ENCODE results near the gene ZC3H11A. TPM values are rescaled to one million over a fixed set of nuclear protein-coding genes. Genes with fewer than 3 reads are reported as not detected.

Gene ZC3H11A
- total and polyA plus RNA-seq, 2 of the 13 experiments (the other 11 are each of a cell fraction or from before 2014, with no cell fraction given), result 56.9 to 59.7 TPM

DNA sequence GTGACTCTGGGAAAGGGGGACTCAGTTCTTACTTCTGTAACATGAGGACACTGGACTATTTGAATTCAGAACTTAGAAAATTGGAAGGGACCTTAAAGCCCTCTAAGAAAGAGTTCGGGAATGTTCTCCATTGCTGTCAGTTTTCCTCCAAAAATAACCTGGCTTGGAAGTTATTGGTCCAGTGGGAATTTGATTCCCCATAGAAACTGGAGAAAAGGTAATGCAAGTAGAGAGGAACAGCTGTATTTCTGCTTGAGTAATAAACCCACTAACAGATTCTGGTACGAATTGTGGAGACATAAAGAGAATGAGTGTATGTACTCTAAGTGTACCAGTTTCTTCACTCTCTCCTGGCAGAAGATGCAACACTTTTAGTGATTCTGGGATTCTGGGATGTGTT lies 1.8 kb downstream of the ZC3H11A start:
- in situ Hi-C loops (cut with HindIII; ENCODE audit: extremely low pct_ligation_motif_present, low pct_unique_long_range_greater_than_20kb), result no loop called here
- Histone ChIP-seq H3K27ac (ENCODE audit: extremely low read length, insufficient read depth, low read length) (no peak overlapping the region), H4K20me1 (ENCODE audit: insufficient read depth, low read length) (peaks cover 34% of the 10 kb centered on the region), H3K9ac (ENCODE audit: insufficient read depth, low read depth, low read length) (peak overlapping the region; percentile 97; the same call in 1 of the 2 replicates), H3K79me2 (ENCODE audit: insufficient read depth, low read length) (peaks cover 63% of the 10 kb centered on the region), H2AFZ (ENCODE audit: low read length) (no peak overlapping the region), H3K4me1 (ENCODE audit: insufficient read depth, low read length) (peaks cover 43% of the 10 kb centered on the region), H3K4me2 (ENCODE audit: low read depth, low read length) (peak overlapping the region; percentile 83), H3K27me3 (ENCODE audit: control insufficient read depth in 1 of 2, insufficient read depth in 2 of 2, low read length in 2 of 2) (no peaks in the 10 kb centered on the region), H3K9me3 (ENCODE audit: low read length) (no peaks in the 10 kb centered on the region), H3K36me3 (replicated peaks in 1 of 2; ENCODE audit: control insufficient read depth in 1 of 2, insufficient read depth in 2 of 2, low read length in 2 of 2) (peaks cover 2 to 25% of the 10 kb centered on the region in 2 experiments; a peak in 3 of 5 replicates), H3K4me3 (replicated peaks in 1 of 3; ENCODE audit: insufficient read depth in 1 of 3, low read depth in 2 of 3, low read length in 3 of 3) (peak overlapping the region; percentile 75 to 88 (median 77); a peak in 5 of 6 replicates)
- BruUV-seq (replicated peaks), result no TSS peak
- POLR2A ChIA-PET, result interaction anchor here (2.0 kb wide), 1 partner anchor 10 kb away, joined by 4 read pairs; no protein-coding TSS in a partner anchor
- DNase-seq (ENCODE audit: low spot score), result no peak
- FAIRE-seq, result no peak
- 96% methylated on average over 2 of the region's 2 CpGs for WGBS (ENCODE audit: low lambda C conversion rate)
- ATAC-seq, result no peak
- intact Hi-C loops (cut with micrococcal nuclease; ENCODE audit: unreplicated experiment), result no loop called here
- TF ChIP-seq HNRNPL (IDR thresholded peaks at IDR 0.05; ENCODE audit: low read depth, low read length), result no peak
- no peak for TF ChIP-seq KLF16 (CRISPR knock-in tag; IDR thresholded peaks at IDR 0.05)
- TF ChIP-seq, protein P1, sequence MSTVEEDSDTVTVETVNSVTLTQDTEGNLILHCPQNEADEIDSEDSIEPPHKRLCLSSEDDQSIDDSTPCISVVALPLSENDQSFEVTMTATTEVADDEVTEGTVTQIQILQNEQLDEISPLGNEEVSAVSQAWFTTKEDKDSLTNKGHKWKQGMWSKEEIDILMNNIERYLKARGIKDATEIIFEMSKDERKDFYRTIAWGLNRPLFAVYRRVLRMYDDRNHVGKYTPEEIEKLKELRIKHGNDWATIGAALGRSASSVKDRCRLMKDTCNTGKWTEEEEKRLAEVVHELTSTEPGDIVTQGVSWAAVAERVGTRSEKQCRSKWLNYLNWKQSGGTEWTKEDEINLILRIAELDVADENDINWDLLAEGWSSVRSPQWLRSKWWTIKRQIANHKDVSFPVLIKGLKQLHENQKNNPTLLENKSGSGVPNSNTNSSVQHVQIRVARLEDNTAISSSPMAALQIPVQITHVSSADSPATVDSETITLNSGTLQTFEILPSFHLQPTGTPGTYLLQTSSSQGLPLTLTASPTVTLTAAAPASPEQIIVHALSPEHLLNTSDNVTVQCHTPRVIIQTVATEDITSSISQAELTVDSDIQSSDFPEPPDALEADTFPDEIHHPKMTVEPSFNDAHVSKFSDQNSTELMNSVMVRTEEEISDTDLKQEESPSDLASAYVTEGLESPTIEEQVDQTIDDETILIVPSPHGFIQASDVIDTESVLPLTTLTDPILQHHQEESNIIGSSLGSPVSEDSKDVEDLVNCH (CRISPR knock-in tag; IDR thresholded peaks at IDR 0.05), result no peak
- TF ChIP-seq, protein P2, sequence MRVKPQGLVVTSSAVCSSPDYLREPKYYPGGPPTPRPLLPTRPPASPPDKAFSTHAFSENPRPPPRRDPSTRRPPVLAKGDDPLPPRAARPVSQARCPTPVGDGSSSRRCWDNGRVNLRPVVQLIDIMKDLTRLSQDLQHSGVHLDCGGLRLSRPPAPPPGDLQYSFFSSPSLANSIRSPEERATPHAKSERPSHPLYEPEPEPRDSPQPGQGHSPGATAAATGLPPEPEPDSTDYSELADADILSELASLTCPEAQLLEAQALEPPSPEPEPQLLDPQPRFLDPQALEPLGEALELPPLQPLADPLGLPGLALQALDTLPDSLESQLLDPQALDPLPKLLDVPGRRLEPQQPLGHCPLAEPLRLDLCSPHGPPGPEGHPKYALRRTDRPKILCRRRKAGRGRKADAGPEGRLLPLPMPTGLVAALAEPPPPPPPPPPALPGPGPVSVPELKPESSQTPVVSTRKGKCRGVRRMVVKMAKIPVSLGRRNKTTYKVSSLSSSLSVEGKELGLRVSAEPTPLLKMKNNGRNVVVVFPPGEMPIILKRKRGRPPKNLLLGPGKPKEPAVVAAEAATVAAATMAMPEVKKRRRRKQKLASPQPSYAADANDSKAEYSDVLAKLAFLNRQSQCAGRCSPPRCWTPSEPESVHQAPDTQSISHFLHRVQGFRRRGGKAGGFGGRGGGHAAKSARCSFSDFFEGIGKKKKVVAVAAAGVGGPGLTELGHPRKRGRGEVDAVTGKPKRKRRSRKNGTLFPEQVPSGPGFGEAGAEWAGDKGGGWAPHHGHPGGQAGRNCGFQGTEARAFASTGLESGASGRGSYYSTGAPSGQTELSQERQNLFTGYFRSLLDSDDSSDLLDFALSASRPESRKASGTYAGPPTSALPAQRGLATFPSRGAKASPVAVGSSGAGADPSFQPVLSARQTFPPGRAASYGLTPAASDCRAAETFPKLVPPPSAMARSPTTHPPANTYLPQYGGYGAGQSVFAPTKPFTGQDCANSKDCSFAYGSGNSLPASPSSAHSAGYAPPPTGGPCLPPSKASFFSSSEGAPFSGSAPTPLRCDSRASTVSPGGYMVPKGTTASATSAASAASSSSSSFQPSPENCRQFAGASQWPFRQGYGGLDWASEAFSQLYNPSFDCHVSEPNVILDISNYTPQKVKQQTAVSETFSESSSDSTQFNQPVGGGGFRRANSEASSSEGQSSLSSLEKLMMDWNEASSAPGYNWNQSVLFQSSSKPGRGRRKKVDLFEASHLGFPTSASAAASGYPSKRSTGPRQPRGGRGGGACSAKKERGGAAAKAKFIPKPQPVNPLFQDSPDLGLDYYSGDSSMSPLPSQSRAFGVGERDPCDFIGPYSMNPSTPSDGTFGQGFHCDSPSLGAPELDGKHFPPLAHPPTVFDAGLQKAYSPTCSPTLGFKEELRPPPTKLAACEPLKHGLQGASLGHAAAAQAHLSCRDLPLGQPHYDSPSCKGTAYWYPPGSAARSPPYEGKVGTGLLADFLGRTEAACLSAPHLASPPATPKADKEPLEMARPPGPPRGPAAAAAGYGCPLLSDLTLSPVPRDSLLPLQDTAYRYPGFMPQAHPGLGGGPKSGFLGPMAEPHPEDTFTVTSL (CRISPR knock-in tag; IDR thresholded peaks at IDR 0.05; ENCODE audit: borderline replicate concordance), result no peak
- CTCF ChIA-PET (ENCODE audit: low intra/inter-chr PET ratio, low total read pairs), result no interaction called here
